DND-41 (cell line): ENCODE measurements around the gene CCNL1.
"Not testable (repeated sequence)": the region's sequence is repeated elsewhere in the genome, so short reads cannot be mapped to it uniquely, and the experiment has no call there.

Experiments
- CTCF ChIP-seq: IDR thresholded peaks from 2 replicates; pipeline ENCODE4 v1.5.1; 2012; ENCODE audit warnings: borderline replicate concordance, low read length, moderate library complexity, mild to moderate bottlenecking; ENCODE audit not compliant: poor library complexity, severe bottlenecking; ENCODE audit errors: extremely low read depth
- EZH2 ChIP-seq: IDR thresholded peaks from 3 replicates; pipeline ENCODE4 v1.6.1; 2012; ENCODE audit warnings: borderline replicate concordance, low read depth, mild to moderate bottlenecking, moderate library complexity, low read length, inconsistent platforms; ENCODE audit not compliant: severe bottlenecking

GRCh38 chr3:157191149-157191548 lies 31.2 kb upstream of the CCNL1 start:
- TF ChIP-seq CTCF, EZH2: not testable (repeated sequence)
